ENCODE results near the gene AP1G2.
A peak's percentile ranks its signal among the peaks of the same experiment; 100 is the strongest.
"Not testable (repeated sequence)": the region's sequence is repeated elsewhere in the genome, so short reads cannot be mapped to it uniquely, and the experiment has no call there.

The AP1G2 gene

GRCh38 chr14:23567186-23568020 lies at the start of gene AP1G2:
Gene AP1G2, minus strand, starts transcription at chr14:23567791. Its CDS starts 477 bp downstream, at chr14:23567314.
- peak; percentile 85 for DNase-seq

- no peak for DNase-seq
These were observed 48.3 kb upstream of the AP1G2 start for GRCh38 chr14:23615856-23616255.

- no peak for DNase-seq
These were observed 46.8 kb upstream of the AP1G2 start for GRCh38 chr14:23614395-23614828.

- DNase-seq = no peak
These were observed 45.9 kb upstream of the AP1G2 start for GRCh38 chr14:23613242-23614070.

- no peak for DNase-seq
These were observed 45.2 kb upstream of the AP1G2 start for GRCh38 chr14:23612802-23613201.

- no peak for DNase-seq
These were observed 44.8 kb upstream of the AP1G2 start for GRCh38 chr14:23612354-23612732.

- DNase-seq = no peak
These were observed 43.3 kb upstream of the AP1G2 start for GRCh38 chr14:23610815-23611289.

GRCh38 chr14:23610090-23610814 lies 42.7 kb upstream of the AP1G2 start:
- DNase-seq = no peak

- DNase-seq = not testable (repeated sequence)
These were observed 42.0 kb upstream of the AP1G2 start for GRCh38 chr14:23609411-23610089.

- no peak for DNase-seq
These were observed 41.4 kb upstream of the AP1G2 start for GRCh38 chr14:23609001-23609400.

GRCh38 chr14:23608454-23608853 lies 40.9 kb upstream of the AP1G2 start:
- no peak for DNase-seq

GRCh38 chr14:23605931-23606585 lies 38.5 kb upstream of the AP1G2 start:
- peak; percentile 6 for DNase-seq

- no peak for DNase-seq
These were observed 37.1 kb upstream of the AP1G2 start for GRCh38 chr14:23604675-23605170.

GRCh38 chr14:23604148-23604547 lies 36.6 kb upstream of the AP1G2 start:
- no peak for DNase-seq

GRCh38 chr14:23603103-23603502 lies 35.5 kb upstream of the AP1G2 start:
- no peak for DNase-seq

GRCh38 chr14:23602181-23603095 lies 34.8 kb upstream of the AP1G2 start:
- DNase-seq = peak; percentile 17

- DNase-seq = no peak
These were observed 34.2 kb upstream of the AP1G2 start for GRCh38 chr14:23601845-23602180.

- no peak for DNase-seq
These were observed 33.8 kb upstream of the AP1G2 start for GRCh38 chr14:23601424-23601823.

GRCh38 chr14:23600806-23601205 lies 33.2 kb upstream of the AP1G2 start:
- DNase-seq = no peak

- no peak for DNase-seq
These were observed 32.7 kb upstream of the AP1G2 start for GRCh38 chr14:23600322-23600707.

- not testable (repeated sequence) for DNase-seq
These were observed 26.6 kb upstream of the AP1G2 start for GRCh38 chr14:23594191-23594590.

All from kidney glomerular epithelial cell (primary cell).